Measurements from ENCODE around the gene CLASRP. TPM values are rescaled to one million over a fixed set of nuclear protein-coding genes. Genes with fewer than 3 reads are reported as not detected.

Gene CLASRP
- total and polyA plus RNA-seq, 9 of the 15 experiments (the other 6 are each of a cell fraction or from before 2014, with no cell fraction given), result 0.94 to 86.3 (median 44.0) TPM

DNA sequence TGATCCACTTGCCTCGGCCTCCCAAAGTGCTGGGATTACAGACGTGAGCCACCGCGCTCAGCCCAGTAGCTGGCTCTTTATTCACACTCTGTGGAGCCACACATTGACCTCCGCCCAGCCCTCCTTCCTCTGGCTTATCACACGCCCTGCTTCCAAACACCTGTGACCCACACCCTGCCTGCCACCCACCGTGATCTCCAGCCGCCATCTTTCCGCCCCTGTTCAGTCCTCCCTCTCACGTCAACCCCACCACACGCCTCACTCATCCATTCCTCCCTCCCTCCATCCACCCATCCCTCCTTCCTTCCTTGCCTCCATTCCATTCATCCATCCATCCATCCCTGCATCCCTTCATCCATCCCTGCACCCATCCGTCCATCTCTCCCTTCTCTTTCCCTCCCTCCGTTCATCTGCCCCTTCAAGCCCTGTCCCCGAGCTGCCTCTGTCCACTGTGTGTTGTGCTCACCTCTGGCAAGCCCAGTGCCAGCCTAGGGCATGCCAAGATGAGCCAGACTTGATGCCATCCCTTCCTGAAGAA, 19.8 kb downstream of the CLASRP start (continued):
- TF ChIP-seq PHB2 (IDR thresholded peaks at IDR 0.05; ENCODE audit: low read depth) (0 out of 2 replicates have a peak, but pooled peaks have one; percentile 27), HIVEP1 (CRISPR knock-in tag; IDR thresholded peaks at IDR 0.05) (no peak), KAT2B (IDR thresholded peaks at IDR 0.05; ENCODE audit: low read depth, low read length) (no peak), TEAD2 (tag; IDR thresholded peaks at IDR 0.05) (no peak), OTX1 (CRISPR knock-in tag; IDR thresholded peaks at IDR 0.05) (0 out of 2 replicates have a peak, but pooled peaks have one; percentile 64), ARID1B (IDR thresholded peaks at IDR 0.05) (peak; percentile 34; the same call in 1 of the 2 replicates), ZNF77 (CRISPR knock-in tag; IDR thresholded peaks at IDR 0.05) (no peak), TBP (optimal IDR thresholded peaks at IDR 0.05; ENCODE audit: low read depth, low read length) (peak; percentile 41), POLR2A (conservative IDR thresholded peaks at IDR 0.05) (0 out of 2 replicates have a peak, but pooled peaks have one; percentile 43), SUPT5H (IDR thresholded peaks at IDR 0.05) (peak; percentile 56), DPF2 (IDR thresholded peaks at IDR 0.05) (0 out of 2 replicates have a peak, but pooled peaks have one; percentile 40), ZNF778 (CRISPR knock-in tag; IDR thresholded peaks at IDR 0.05) (no peak), POLR2B (IDR thresholded peaks at IDR 0.05; ENCODE audit: low read depth, partially characterized antibody) (peak; percentile 43), TSC22D4 (tag; IDR thresholded peaks at IDR 0.05) (peak; percentile 84; the same call in 1 of the 2 replicates), ZNF316 (IDR thresholded peaks at IDR 0.05) (no peak), HDAC1 (IDR thresholded peaks at IDR 0.05) (peak in 1 of 2 experiments; percentile 71; a peak in 2 of 4 replicates), SRSF3 (IDR thresholded peaks at IDR 0.05; ENCODE audit: insufficient read depth, low read length) (no peak)
- TF ChIP-seq, protein P1, sequence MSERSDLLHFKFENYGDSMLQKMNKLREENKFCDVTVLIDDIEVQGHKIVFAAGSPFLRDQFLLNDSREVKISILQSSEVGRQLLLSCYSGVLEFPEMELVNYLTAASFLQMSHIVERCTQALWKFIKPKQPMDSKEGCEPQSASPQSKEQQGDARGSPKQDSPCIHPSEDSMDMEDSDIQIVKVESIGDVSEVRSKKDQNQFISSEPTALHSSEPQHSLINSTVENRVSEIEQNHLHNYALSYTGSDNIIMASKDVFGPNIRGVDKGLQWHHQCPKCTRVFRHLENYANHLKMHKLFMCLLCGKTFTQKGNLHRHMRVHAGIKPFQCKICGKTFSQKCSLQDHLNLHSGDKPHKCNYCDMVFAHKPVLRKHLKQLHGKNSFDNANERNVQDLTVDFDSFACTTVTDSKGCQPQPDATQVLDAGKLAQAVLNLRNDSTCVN (CRISPR knock-in tag; IDR thresholded peaks at IDR 0.05), result peak; percentile 81
- TF ChIP-seq, protein P2, sequence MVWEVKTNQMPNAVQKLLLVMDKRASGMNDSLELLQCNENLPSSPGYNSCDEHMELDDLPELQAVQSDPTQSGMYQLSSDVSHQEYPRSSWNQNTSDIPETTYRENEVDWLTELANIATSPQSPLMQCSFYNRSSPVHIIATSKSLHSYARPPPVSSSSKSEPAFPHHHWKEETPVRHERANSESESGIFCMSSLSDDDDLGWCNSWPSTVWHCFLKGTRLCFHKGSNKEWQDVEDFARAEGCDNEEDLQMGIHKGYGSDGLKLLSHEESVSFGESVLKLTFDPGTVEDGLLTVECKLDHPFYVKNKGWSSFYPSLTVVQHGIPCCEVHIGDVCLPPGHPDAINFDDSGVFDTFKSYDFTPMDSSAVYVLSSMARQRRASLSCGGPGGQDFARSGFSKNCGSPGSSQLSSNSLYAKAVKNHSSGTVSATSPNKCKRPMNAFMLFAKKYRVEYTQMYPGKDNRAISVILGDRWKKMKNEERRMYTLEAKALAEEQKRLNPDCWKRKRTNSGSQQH (CRISPR knock-in tag; IDR thresholded peaks at IDR 0.05), result peak; percentile 40; the same call in 1 of the 2 replicates
- TF ChIP-seq, protein P3, sequence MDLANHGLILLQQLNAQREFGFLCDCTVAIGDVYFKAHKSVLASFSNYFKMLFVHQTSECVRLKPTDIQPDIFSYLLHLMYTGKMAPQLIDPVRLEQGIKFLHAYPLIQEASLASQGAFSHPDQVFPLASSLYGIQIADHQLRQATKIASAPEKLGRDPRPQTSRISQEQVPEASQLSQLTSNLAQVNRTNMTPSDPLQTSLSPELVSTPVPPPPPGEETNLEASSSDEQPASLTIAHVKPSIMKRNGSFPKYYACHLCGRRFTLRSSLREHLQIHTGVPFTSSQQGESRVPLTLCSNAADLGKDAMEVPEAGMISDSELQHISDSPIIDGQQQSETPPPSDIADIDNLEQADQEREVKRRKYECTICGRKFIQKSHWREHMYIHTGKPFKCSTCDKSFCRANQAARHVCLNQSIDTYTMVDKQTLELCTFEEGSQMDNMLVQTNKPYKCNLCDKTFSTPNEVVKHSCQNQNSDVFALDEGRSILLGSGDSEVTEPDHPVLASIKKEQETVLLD (IDR thresholded peaks at IDR 0.05), result 0 out of 2 replicates have a peak, but pooled peaks have one; percentile 28
